GM19468 (cell line): ENCODE measurements around the gene ARID1B.

Experiments used
- ATAC-seq: cut with Tn5 transposase; IDR thresholded peaks from one replicate; pipeline ENCODE4 v1.9.1; 2021; ENCODE audit warnings: mild to moderate bottlenecking, moderate library complexity, moderate number of reproducible peaks; ENCODE audit not compliant: unreplicated experiment; ENCODE audit errors: extremely low read depth

ARID1B gene

DNA sequence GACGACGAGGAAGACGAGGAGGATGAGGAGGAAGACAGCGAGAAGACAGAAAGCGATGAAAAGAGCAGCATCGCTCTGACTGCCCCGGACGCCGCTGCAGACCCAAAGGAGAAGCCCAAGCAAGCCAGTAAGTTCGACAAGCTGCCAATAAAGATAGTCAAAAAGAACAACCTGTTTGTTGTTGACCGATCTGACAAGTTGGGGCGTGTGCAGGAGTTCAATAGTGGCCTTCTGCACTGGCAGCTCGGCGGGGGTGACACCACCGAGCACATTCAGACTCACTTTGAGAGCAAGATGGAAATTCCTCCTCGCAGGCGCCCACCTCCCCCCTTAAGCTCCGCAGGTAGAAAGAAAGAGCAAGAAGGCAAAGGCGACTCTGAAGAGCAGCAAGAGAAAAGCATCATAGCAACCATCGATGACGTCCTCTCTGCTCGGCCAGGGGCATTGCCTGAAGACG is 429.2 kb downstream of the ARID1B start:
- ATAC-seq, result no peak

DNA sequence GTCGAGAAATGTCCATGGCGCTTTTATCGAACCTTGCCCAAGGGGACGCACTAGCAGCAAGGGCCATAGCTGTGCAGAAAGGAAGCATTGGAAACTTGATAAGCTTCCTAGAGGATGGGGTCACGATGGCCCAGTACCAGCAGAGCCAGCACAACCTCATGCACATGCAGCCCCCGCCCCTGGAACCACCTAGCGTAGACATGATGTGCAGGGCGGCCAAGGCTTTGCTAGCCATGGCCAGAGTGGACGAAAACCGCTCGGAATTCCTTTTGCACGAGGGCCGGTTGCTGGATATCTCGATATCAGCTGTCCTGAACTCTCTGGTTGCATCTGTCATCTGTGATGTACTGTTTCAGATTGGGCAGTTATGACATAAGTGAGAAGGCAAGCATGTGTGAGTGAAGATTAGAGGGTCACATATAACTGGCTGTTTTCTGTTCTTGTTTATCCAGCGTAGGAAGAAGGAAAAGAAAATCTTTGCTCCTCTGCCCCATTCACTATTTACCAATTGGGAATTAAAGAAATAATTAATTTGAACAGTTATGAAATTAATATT is 430.4 kb downstream of the ARID1B start:
- ATAC-seq, result no peak

DNA sequence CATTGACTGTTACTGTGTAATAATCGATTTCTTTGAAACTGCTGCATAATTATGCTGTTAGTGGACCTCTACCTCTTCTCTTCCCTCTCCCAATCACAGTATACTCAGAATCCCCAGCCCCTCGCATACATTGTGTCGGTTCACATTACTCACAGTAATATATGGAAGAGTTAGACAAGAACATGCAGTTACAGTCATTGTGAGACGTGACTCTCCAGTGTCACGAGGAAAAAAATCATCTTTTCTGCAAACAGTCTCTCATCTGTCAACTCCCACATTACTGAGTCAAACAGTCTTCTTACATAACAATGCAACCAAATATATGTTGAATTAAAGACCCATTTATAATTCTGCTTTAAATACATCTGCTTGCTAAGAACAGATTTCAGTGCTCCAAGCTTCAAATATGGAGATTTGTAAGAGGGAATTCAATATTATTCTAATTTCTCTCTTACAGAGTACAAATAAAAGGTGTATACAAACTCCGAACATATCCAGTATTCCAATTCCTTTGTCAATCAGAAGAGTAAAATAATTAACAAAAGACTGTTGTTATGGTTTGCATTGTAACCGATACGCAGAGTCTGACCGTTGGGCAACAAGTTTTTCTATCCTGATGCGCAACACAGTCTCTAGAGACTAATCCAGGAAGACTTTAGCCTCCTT is 432.8 kb downstream of the ARID1B start:
- ATAC-seq, result no peak

GRCh38 chr6:157210954-157211353 is 433.8 kb downstream of the ARID1B start:
- ATAC-seq, result no peak

DNA sequence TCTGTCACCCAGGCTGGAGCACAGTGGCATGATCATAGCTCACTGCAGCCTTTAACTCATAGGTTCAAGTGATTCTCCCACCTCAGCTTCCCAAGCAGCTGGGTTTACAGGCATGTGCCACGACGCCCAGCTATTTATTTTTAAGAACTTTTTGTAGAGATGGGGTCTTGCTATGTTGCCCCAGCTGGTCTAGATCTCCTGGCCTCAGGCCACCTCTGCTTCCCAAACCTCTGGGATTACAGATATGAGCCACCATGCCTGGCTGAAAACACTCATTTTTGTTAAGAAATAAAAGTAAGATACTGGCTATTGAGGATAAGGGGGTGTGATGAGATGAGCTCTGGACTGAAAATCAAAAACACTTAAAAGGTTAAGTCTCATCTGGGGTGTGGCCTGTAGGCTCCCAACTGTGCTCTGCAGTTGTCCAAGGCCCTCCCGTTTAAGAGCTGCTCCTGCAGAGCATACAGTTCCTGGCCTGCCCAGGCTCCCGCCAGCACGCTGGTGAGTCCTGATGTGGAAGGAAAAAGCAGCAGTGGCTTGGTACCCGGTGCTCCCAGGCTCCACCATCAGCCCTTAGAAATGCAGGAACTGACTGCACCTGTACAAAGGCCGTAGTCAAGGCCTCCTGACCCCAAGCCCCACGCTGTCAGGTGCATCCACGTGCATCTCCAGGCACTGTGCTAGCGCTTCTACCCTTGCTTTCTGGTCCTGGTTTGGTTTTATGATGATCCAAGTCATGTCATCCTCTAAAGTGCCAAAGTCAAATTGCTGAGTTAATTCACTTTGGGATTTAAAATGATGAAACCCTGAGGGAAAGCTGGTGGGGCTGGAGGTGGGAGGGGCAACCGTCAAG is 434.7 kb downstream of the ARID1B start:
- no peak for ATAC-seq

DNA sequence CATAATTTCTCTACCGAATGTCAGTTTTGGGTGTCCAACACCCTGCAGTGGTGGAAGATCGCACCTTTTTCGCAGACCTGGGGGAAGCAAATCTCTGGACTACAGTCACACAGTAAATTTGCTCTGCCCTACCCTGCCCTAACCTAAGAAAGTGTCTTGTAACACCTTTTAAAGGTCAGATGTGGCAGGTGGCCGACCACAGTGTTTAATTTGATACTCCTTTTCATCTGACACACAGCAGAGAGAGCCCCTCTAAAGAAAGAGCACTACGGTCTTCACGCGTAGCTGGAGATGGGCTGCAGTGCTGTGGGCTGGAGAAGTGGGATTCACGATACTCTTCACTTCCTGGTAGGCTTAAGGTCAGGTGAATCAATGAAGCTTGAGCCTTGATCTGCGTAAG is 436.2 kb downstream of the ARID1B start:
- ATAC-seq, result no peak

DNA sequence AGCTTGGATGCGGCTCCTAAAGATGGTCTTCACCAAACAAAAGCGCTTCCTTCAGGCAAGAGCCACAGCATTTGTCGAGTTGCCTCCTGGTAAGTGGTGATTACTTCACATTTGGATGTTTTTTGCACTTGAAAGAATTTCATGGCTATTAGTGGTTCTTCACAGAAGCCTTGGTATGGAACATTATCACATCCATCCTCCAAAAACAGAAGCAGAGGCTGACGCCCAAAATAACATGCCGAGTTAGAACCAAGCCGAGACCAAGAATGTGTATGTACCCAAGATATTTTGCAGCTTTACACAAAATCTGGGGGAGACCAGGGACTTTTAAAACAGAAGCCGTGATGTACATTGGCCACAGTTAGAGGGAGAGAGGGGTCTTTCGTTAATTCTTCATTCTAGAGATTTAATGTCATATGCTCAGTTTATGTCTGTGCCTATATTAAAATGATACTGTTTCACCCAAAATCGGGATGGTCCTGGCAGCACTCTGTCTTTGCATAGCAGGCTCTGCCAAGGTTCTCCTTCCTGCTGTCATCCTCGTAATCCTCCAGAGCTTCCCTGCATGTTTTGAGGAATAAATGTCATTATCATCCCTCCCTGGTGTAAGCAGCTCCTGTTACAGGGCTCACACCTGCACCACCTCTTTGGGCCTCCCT is 436.9 kb downstream of the ARID1B start:
- no peak for ATAC-seq

- no peak for ATAC-seq
Measured at GRCh38 chr6:157215717-157216116, 438.5 kb downstream of the ARID1B start.

DNA sequence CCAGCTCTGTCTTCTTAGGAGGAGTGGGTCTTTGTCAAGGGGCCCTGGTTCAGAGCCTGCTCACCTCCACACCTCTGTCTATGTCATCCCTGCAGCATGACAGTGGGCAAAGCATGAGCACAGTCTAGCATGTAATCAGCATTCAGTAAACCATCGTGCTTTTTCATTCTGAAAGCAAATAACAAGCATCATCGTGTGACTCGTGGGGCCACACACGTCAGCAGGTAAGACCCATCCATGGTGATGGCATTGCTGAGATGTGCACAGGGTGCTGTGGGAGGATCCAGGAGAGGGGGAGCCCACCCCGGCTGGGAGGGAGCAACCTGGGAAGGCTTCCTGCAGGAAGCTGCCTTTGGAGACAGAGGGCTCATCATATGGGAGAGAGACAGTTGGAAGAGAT is 439.4 kb downstream of the ARID1B start:
- no peak for ATAC-seq

DNA sequence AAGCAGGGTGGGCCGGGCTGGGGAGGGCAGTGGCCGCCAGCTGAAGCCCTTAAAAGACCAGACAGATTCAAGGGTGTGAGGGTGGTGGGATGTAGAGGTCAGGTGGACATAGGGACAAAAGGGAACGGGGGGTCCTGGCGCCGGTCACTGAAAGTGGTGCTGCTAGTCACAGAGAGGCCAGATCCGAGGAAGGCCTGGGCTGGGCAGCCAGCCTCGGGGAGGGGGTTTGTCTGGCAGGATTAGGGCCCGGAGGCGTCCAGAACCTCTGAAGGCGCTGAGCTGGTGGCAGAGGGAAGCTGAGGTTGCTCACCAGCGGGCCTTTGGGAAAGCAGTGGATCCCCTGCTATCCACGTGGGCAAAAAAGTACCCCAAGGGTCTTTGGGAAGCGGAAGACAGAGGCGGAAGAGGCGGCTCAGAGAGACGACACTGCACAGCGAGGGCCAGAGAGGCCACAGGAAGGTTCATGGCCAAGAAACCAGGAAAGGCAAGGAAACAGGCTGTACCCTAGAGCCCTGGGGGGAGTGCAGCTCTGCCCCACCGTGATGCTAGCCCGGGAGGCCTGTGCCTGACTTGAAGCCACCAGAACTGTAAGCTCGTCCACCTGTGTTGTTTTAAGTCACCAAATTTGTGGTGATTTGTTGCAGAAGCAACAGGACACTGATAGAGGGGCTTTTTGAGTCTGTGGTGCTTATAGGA is 440.2 kb downstream of the ARID1B start:
- no peak for ATAC-seq

DNA sequence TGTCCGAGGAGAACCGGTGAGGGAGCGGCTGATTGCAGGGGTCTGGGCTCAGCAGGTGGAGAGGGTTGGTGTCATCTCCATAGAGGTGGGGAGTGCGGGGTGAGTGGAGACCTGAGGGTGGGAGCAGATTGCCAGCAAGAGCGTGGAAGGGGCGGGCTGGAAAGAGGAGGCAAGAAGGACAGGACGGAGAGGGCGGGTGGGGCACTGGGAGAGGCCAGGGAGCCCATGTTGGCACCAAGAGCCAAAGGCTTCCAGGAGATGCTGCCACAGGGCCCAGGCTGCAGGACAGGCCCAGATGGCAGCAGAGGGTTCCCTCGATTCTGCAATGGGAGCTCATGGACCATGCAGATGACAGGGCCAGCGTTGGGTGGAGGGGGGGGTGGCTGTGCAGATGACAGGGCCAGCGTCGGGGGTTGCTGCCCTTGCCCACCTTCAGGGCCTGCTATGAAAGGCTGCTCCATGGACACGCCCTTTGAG is 440.8 kb downstream of the ARID1B start:
- ATAC-seq, result no peak

DNA sequence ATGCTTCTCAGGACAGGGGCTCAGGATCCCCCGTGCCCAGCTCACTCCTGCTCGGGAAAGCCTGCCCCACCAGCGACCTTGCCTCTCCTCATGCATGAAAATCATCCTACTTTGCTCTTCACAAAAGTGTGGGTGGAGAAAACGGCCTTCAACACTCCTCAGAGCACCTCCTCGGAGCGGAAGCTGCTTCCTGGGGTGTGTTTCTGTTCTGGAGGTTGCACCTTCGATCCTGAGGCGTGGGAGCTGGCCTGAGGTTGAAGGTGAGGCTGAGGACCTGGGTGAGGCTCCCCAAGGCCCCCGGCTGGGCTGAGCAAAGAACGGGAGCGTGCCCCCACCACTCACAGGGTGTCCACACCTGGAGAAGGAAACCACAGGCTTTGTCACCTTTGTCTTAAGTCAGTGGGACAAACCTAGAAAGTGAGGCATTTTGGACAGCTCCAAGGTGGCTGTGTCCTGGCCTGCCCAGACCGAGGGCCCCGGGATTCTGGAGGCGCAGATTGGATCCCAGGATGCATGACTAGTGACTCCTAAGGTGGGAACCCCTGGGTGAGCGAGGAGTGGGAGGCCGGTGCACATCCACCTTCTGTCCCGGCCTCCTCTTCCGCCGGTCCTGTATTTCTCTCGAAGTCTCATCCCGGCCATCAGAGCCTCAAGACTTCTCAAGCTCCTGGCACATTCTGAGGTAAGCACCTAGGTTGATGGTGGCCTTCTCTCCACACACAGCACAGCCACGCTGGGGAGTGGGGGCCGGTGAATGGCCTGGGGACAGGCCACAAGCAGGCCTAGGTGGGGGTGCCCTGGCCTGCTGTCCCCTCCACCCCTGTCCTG is 441.4 kb downstream of the ARID1B start:
- ATAC-seq, result no peak

- no peak for ATAC-seq
Measured at GRCh38 chr6:157219201-157220200, 442.3 kb downstream of the ARID1B start.

- no peak for ATAC-seq
Measured at GRCh38 chr6:157220485-157220884, 443.3 kb downstream of the ARID1B start.

- no peak for ATAC-seq
Measured at GRCh38 chr6:157221049-157221816, 444.1 kb downstream of the ARID1B start.

GRCh38 chr6:157221817-157222175 is 444.6 kb downstream of the ARID1B start:
- ATAC-seq, result no peak

- ATAC-seq, result no peak
Measured at GRCh38 chr6:157222201-157222981, 445.2 kb downstream of the ARID1B start.
